Endothelial cell of umbilical vein (primary cell): Measurements from ENCODE around the gene C11orf21.

Source experiments
- EZH2 ChIP-seq: IDR thresholded peaks from 2 replicates; pipeline ENCODE4 v1.6.1; 2012; ENCODE audit warnings: borderline replicate concordance, low read depth, mild to moderate bottlenecking, moderate library complexity, low read length, inconsistent platforms; ENCODE audit not compliant: severe bottlenecking
- FOS ChIP-seq: IDR thresholded peaks from 2 replicates; pipeline ENCODE4 v1.6.1; 2011; ENCODE audit warnings: mild to moderate bottlenecking, low read length, moderate library complexity, borderline replicate concordance; ENCODE audit not compliant: insufficient read depth
- JUN ChIP-seq: IDR thresholded peaks from 2 replicates; pipeline ENCODE4 v1.6.1; 2011; ENCODE audit warnings: borderline replicate concordance, low read depth; ENCODE audit not compliant: insufficient read length, insufficient read depth
- POLR2A ChIP-seq: IDR thresholded peaks from 2 replicates; pipeline ENCODE4 v1.6.1; 2012; ENCODE audit warnings: low read depth, mild to moderate bottlenecking, control low read depth, low read length
- POLR2AphosphoS5 ChIP-seq: IDR thresholded peaks from 2 replicates; pipeline ENCODE4 v1.6.1; 2012; ENCODE audit warnings: low read depth, mild to moderate bottlenecking, control low read depth, low read length, moderate library complexity; ENCODE audit not compliant: insufficient read depth
- TF ChIP-seq, protein P1 (sequence below): IDR thresholded peaks from 2 replicates; pipeline ENCODE4 v1.6.1; 2011; ENCODE audit not compliant: insufficient read depth, insufficient read length
- TF ChIP-seq, protein P2 (sequence below), 2 donors: IDR thresholded peaks; 1 replicate in 1 of 2; 2 replicates in 1 of 2; pipeline ENCODE4 v1.5.1; 2011; ENCODE audit warnings: low read length in 2 of 2, mild to moderate bottlenecking in 2 of 2, moderate library complexity in 2 of 2, control low read depth in 1 of 2, inconsistent platforms in 1 of 2, low read depth in 1 of 2; ENCODE audit not compliant: insufficient read depth in 1 of 2; ENCODE audit errors: extremely low read depth in 1 of 2

DNA sequence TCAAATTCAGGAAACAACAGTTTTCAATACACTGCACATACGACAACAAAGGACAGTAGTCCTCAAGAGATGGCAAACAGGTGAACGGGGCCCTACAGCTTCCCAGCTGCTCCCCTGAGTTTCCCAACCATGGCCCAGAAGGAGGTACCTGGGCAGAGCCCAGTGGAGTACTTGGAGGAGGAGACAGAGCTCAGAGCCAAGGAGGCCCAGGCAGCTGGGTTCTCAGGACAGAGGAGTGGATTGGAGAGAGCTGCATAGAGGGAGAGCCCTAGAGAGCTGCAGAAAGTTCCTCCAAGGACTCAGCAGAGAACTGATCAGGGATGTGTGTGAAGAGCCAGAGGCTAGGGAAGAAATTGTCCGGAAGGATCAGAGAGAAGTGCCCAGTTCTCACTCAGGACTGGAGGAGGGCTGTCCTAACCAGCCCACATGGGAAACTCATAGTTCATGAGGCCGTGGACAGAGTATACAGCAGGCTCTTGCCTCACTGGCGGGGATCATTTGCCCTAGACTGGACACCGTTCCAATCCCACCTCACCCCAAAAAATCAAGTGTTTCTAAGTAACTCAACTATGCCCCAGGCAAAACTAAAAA is 23.7 kb downstream of the C11orf21 start:
- TF ChIP-seq JUN (no peak), POLR2AphosphoS5 (no peak), POLR2A (no peak), EZH2 (no peak), FOS (no peak)
- TF ChIP-seq, protein P1, sequence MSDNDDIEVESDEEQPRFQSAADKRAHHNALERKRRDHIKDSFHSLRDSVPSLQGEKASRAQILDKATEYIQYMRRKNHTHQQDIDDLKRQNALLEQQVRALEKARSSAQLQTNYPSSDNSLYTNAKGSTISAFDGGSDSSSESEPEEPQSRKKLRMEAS, result no peak
- TF ChIP-seq, protein P2, sequence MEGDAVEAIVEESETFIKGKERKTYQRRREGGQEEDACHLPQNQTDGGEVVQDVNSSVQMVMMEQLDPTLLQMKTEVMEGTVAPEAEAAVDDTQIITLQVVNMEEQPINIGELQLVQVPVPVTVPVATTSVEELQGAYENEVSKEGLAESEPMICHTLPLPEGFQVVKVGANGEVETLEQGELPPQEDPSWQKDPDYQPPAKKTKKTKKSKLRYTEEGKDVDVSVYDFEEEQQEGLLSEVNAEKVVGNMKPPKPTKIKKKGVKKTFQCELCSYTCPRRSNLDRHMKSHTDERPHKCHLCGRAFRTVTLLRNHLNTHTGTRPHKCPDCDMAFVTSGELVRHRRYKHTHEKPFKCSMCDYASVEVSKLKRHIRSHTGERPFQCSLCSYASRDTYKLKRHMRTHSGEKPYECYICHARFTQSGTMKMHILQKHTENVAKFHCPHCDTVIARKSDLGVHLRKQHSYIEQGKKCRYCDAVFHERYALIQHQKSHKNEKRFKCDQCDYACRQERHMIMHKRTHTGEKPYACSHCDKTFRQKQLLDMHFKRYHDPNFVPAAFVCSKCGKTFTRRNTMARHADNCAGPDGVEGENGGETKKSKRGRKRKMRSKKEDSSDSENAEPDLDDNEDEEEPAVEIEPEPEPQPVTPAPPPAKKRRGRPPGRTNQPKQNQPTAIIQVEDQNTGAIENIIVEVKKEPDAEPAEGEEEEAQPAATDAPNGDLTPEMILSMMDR (IDR thresholded peaks at IDR 0.05; ENCODE audit: extremely low read depth in 1 of 2, insufficient read depth in 1 of 2, low read depth in 1 of 2, low read length in 2 of 2), result no peak
